Hepatocyte (in vitro differentiated cells): Measurements from ENCODE around the gene CTF1. TPM values are rescaled to one million over a fixed set of nuclear protein-coding genes. Genes with fewer than 3 reads are reported as not detected.

Experiments used
- DNase-seq: peaks from one replicate; pipeline ENCODE4 v3.0.0-alpha.2; 2016; ENCODE audit warnings: low spot score
- H2AFZ ChIP-seq: fragments of 200-600 bp; sonication (generic); 2 replicates; pipeline ENCODE4 v1.6.0; 2016; ENCODE audit warnings: antibody characterized with exemption, mild to moderate bottlenecking
- H3K27ac ChIP-seq: fragments of 200-600 bp; sonication (generic); 2 replicates; pipeline ENCODE4 v1.5.1; 2016; ENCODE audit warnings: mild to moderate bottlenecking
- H3K27me3 ChIP-seq: fragments of 200-600 bp; sonication (generic); 2 replicates; pipeline ENCODE4 v1.6.1; 2016
- H3K36me3 ChIP-seq: fragments of 200-600 bp; sonication (generic); replicated peaks from 2 replicates; pipeline ENCODE4 v1.5.1; 2016; ENCODE audit warnings: low read depth; ENCODE audit not compliant: insufficient read depth
- H3K4me1 ChIP-seq: fragments of 200-600 bp; sonication (generic); 2 replicates; pipeline ENCODE4 v1.5.1; 2016; ENCODE audit warnings: mild to moderate bottlenecking, moderate library complexity; ENCODE audit not compliant: insufficient read depth
- H3K4me2 ChIP-seq: fragments of 200-600 bp; sonication (generic); 2 replicates; pipeline ENCODE4 v1.6.0; 2016
- H3K4me3 ChIP-seq: fragments of 200-600 bp; sonication (generic); 2 replicates; pipeline ENCODE4 v1.5.1; 2016; ENCODE audit warnings: mild to moderate bottlenecking
- H3K79me2 ChIP-seq: fragments of 200-600 bp; sonication (generic); 2 replicates; pipeline ENCODE4 v1.6.0; 2017; ENCODE audit warnings: mild to moderate bottlenecking
- H3K9me2 ChIP-seq: fragments of 200-600 bp; sonication (generic); replicated peaks from 2 replicates; pipeline ENCODE4 v1.6.0; 2017; ENCODE audit warnings: mild to moderate bottlenecking; ENCODE audit not compliant: insufficient read depth
- H3K9me3 ChIP-seq: fragments of 200-600 bp; sonication (generic); 2 replicates; pipeline ENCODE4 v1.5.1; 2016; ENCODE audit warnings: low read depth, mild to moderate bottlenecking
- H4K20me1 ChIP-seq: fragments of 200-600 bp; sonication (generic); 2 replicates; pipeline ENCODE4 v1.6.0; 2016; ENCODE audit warnings: mild to moderate bottlenecking; ENCODE audit not compliant: insufficient read depth, poor library complexity, severe bottlenecking
- CTCF ChIP-seq: fragments of 200-600 bp; sonication (generic); IDR thresholded peaks from 2 replicates; pipeline ENCODE4 v1.5.1; 2016; ENCODE audit warnings: antibody characterized with exemption, mild to moderate bottlenecking; ENCODE audit not compliant: poor library complexity
- EZH2 ChIP-seq: fragments of 200-600 bp; sonication (generic); IDR thresholded peaks from 2 replicates; pipeline ENCODE4 v1.6.1; 2016; ENCODE audit warnings: antibody characterized with exemption, mild to moderate bottlenecking, borderline replicate concordance
- EZH2phosphoT487 ChIP-seq: fragments of 200-600 bp; sonication (generic); IDR thresholded peaks from one replicate; pipeline ENCODE4 v1.6.1; 2018; ENCODE audit warnings: antibody characterized with exemption, mild to moderate bottlenecking, low read depth, moderate library complexity; ENCODE audit not compliant: unreplicated experiment, severe bottlenecking
- WGBS: methylation state at CpG from one replicate; pipeline ENCODE4 v1.1.6; 2016; ENCODE audit warnings: low lambda C conversion rate; ENCODE audit errors: missing lambda C conversion rate; 5-methylcytosine and 5-hydroxymethylcytosine counted together
- polyA plus RNA-seq: library from polyadenylated mRNA; unstranded; fragments of >200 nt; fragmentation: Nextera tagmentation; extraction: Ambion mirVana; gene quantifications from 2 replicates; pipeline ENCODE4 v1.2.1, GENCODE V29; 2016
- total RNA-seq: library from RNA; depleted of rRNA; stranded (reverse); fragments of >200 nt; gene quantifications from 2 replicates; pipeline ENCODE4 v1.2.3, GENCODE V29; 2014

CTF1 gene
- total and polyA plus RNA-seq, 2 experiments from 2014 or later: 1.7 to 18.2 TPM

- WGBS: 71% methylated on average over 6 of the region's 6 CpGs
- TF ChIP-seq EZH2phosphoT487 (no peak), EZH2 (no peak), CTCF (no peak)
- H3K79me2 ChIP-seq: no peaks in the 10 kb centered on the region
- H3K4me1 ChIP-seq: no peaks in the 10 kb centered on the region
- no peak overlapping the region for H3K27ac ChIP-seq
- H3K36me3 ChIP-seq: no peaks in the 10 kb centered on the region
- H3K9me2 ChIP-seq: no peaks in the 10 kb centered on the region
- H2AFZ ChIP-seq: no peak overlapping the region
- no peaks in the 10 kb centered on the region for H3K9me3 ChIP-seq
- H4K20me1 ChIP-seq: no peaks in the 10 kb centered on the region
- H3K4me3 ChIP-seq: no peak overlapping the region
- H3K4me2 ChIP-seq: no peak overlapping the region
- DNase-seq: no peak
- H3K27me3 ChIP-seq: no peaks in the 10 kb centered on the region
These were observed 30.4 kb upstream of the CTF1 start for GRCh38 chr16:30866031-30866430.

- 92% methylated on average over 5 of the region's 5 CpGs for WGBS
- peak; percentile 22 for DNase-seq
- Histone ChIP-seq H3K4me2 (no peak overlapping the region), H3K79me2 (no peaks in the 10 kb centered on the region), H3K27ac (no peak overlapping the region), H3K9me2 (no peaks in the 10 kb centered on the region), H3K27me3 (no peaks in the 10 kb centered on the region), H2AFZ (no peak overlapping the region), H4K20me1 (no peaks in the 10 kb centered on the region), H3K9me3 (no peaks in the 10 kb centered on the region), H3K4me3 (no peak overlapping the region), H3K4me1 (no peaks in the 10 kb centered on the region), H3K36me3 (no peaks in the 10 kb centered on the region)
- TF ChIP-seq CTCF (peak; percentile 7), EZH2phosphoT487 (no peak)
These were observed 28.7 kb upstream of the CTF1 start for GRCh38 chr16:30867747-30868146.

GRCh38 chr16:30870904-30871303 is 25.5 kb upstream of the CTF1 start:
- Histone ChIP-seq H3K36me3 (no peaks in the 10 kb centered on the region), H3K9me2 (no peaks in the 10 kb centered on the region), H3K4me3 (no peak overlapping the region), H3K4me1 (peaks cover 4% of the 10 kb centered on the region), H3K9me3 (no peaks in the 10 kb centered on the region), H3K79me2 (peaks cover 8% of the 10 kb centered on the region), H3K27me3 (no peaks in the 10 kb centered on the region), H4K20me1 (no peaks in the 10 kb centered on the region), H3K4me2 (no peak overlapping the region), H3K27ac (no peak overlapping the region), H2AFZ (no peak overlapping the region)
- TF ChIP-seq EZH2phosphoT487: no peak
- TF ChIP-seq EZH2: no peak
- no peak for TF ChIP-seq CTCF
- no peak for DNase-seq
- WGBS: 98% methylated on average over 6 of the region's 6 CpGs
